Ectodermal cell (in vitro differentiated cells): Measurements from ENCODE around the gene TMEM242.

ENCODE experiments used
- H3K27ac ChIP-seq: 2 replicates; pipeline ENCODE4 v1.7.0; 2013; ENCODE audit warnings: mild to moderate bottlenecking, low read depth, low read length; ENCODE audit not compliant: insufficient read depth, poor library complexity, severe bottlenecking
- H3K27me3 ChIP-seq: 2 replicates; pipeline ENCODE4 v1.7.0; 2013; ENCODE audit warnings: mild to moderate bottlenecking, low read length; ENCODE audit not compliant: insufficient read depth, control insufficient read depth, poor library complexity, severe bottlenecking
- H3K36me3 ChIP-seq: one replicate; pipeline ENCODE4 v1.7.0; 2013; ENCODE audit warnings: low read length; ENCODE audit not compliant: control insufficient read depth, insufficient read depth
- H3K4me1 ChIP-seq: one replicate; pipeline ENCODE4 v1.7.0; 2013; ENCODE audit warnings: low read length; ENCODE audit not compliant: control insufficient read depth, insufficient read depth
- H3K4me3 ChIP-seq: 2 replicates; pipeline ENCODE4 v1.7.0; 2013; ENCODE audit warnings: low read depth, low read length, control low read depth; ENCODE audit not compliant: insufficient read depth
- H3K9me3 ChIP-seq: 2 replicates; pipeline ENCODE4 v1.7.0; 2013; ENCODE audit warnings: mild to moderate bottlenecking, low read length, moderate library complexity; ENCODE audit not compliant: control insufficient read depth
- WGBS, 2 experiments: methylation state at CpG; one replicate each; pipeline ENCODE4 v1.1.7; 2013; ENCODE audit warnings: missing lambda C conversion rate in 2 of 2; 5-methylcytosine and 5-hydroxymethylcytosine counted together

TMEM242 gene

GRCh38 chr6:157244175-157244574 lies 79.1 kb downstream of the TMEM242 start:
- H3K4me3 ChIP-seq = no peak overlapping the region
- no peaks in the 10 kb centered on the region for H3K4me1 ChIP-seq
- 91 to 93% methylated on average over 4 of the region's 4 CpGs for WGBS, 2 experiments
- H3K36me3 ChIP-seq = no peaks in the 10 kb centered on the region
- H3K9me3 ChIP-seq = no peaks in the 10 kb centered on the region
- no peak overlapping the region for H3K27ac ChIP-seq
- no peaks in the 10 kb centered on the region for H3K27me3 ChIP-seq

- Histone ChIP-seq H3K9me3 (no peaks in the 10 kb centered on the region), H3K4me1 (no peaks in the 10 kb centered on the region), H3K4me3 (no peak overlapping the region), H3K27ac (no peak overlapping the region), H3K27me3 (peaks cover 5% of the 10 kb centered on the region), H3K36me3 (no peaks in the 10 kb centered on the region)
- 93 to 95% methylated on average over 6 of the region's 6 CpGs for WGBS, 2 experiments
Measured at GRCh38 chr6:157242791-157243190, 80.5 kb downstream of the TMEM242 start.

GRCh38 chr6:157240960-157241311 lies 82.4 kb downstream of the TMEM242 start:
- Histone ChIP-seq H3K4me3 (no peak overlapping the region), H3K9me3 (no peaks in the 10 kb centered on the region), H3K27me3 (peaks cover 24% of the 10 kb centered on the region), H3K36me3 (no peaks in the 10 kb centered on the region), H3K27ac (no peak overlapping the region), H3K4me1 (no peaks in the 10 kb centered on the region)
- WGBS, 2 experiments = 93% methylated on average over 10 of the region's 10 CpGs

- no peak overlapping the region for H3K4me3 ChIP-seq
Measured at GRCh38 chr6:157240059-157240959, 83.0 kb downstream of the TMEM242 start.

GRCh38 chr6:157239671-157240058 lies 83.7 kb downstream of the TMEM242 start:
- no peaks in the 10 kb centered on the region for H3K4me1 ChIP-seq
- 93 to 94% methylated on average over 11 to 12 of the region's 12 CpGs for WGBS, 2 experiments
- no peaks in the 10 kb centered on the region for H3K36me3 ChIP-seq
- no peaks in the 10 kb centered on the region for H3K9me3 ChIP-seq
- no peak overlapping the region for H3K4me3 ChIP-seq
- H3K27me3 ChIP-seq = peaks cover 36% of the 10 kb centered on the region
- no peak overlapping the region for H3K27ac ChIP-seq

More at GRCh38 chr6:157240059-157240959, 83.0 kb downstream of the TMEM242 start:
- Histone ChIP-seq H3K9me3 (no peaks in the 10 kb centered on the region), H3K4me1 (no peaks in the 10 kb centered on the region), H3K27me3 (peaks cover 30% of the 10 kb centered on the region), H3K36me3 (no peaks in the 10 kb centered on the region), H3K27ac (no peak overlapping the region)
- 85% methylated on average over 28 of the region's 28 CpGs for WGBS, 2 experiments
